Hematopoietic multipotent progenitor cell treated with erythropoietin and hydrocortisone succinate and interleukin-3 and kit ligand, for 6 days (in vitro differentiated cells): ENCODE data around the gene SLC25A51.
A peak's percentile ranks its signal among the peaks of the same experiment; 100 is the strongest.
"Not testable (repeated sequence)": the region's sequence is repeated elsewhere in the genome, so short reads cannot be mapped to it uniquely, and the experiment has no call there.

Experiments used
- DNase-seq: peaks from one replicate; pipeline ENCODE4 v3.0.0-alpha.2; 2015

Gene SLC25A51

GRCh38 chr9:37902796-37903646, 906 bp downstream of the SLC25A51 start:
- DNase-seq = peak; percentile 50

GRCh38 chr9:37902131-37902530, 1.8 kb downstream of the SLC25A51 start:
- DNase-seq = no peak

DNA sequence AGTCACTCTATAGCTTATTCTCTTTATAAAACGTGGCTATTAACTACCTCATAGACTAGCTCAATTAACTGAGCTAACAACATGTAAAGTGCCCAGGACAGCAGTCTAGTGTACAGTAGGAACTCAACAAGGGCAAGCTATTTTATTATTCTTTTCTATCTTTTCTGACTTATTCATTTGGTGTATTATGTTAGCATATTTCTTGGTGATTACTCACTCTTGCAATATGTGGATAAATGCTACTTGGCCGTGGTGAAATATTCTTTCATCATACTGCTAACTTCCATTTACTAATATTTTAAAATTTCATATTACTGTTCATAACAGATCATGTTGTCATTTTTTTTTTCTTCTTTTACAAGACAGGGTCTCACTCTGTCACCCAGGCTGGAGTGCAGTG, 4.9 kb downstream of the SLC25A51 start:
- DNase-seq = no peak

DNA sequence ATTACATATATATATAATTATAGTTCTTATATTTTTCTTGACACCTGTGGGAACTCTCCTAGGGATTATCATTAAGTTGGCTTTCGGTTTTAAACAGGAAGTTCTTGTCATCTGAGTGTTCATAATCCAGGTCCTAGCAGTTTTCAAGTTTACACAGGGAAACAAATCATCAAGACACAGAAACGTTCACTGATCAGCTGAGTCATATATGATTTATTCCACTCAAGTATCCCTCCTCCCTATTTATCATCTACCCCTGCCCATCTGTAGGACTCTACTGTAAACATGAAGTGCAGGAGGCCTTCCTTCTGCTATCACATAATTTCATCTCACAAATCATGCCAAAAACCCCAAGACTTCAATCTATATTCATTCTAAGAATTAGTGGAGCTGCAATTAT, 6.3 kb downstream of the SLC25A51 start:
- DNase-seq = no peak

DNA sequence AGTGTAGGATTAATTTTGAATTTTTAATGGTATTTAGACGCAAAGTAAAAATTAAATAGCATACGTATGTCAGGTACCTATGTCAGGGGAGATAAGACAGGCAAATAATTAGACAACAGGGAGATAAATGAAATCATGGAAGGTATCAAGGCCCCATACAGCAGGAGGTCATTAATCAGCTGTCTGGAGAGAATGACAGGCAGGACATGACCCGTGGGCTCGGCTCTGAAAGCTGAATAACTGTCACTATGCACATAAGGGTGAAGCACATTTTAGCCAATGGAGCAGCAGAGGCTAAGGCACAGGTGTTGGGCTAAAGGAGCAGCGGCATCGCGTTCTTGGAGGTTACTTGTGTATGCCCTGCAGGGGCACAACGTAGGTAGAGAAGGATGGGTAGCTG, 11.9 kb downstream of the SLC25A51 start:
- DNase-seq = no peak

DNA sequence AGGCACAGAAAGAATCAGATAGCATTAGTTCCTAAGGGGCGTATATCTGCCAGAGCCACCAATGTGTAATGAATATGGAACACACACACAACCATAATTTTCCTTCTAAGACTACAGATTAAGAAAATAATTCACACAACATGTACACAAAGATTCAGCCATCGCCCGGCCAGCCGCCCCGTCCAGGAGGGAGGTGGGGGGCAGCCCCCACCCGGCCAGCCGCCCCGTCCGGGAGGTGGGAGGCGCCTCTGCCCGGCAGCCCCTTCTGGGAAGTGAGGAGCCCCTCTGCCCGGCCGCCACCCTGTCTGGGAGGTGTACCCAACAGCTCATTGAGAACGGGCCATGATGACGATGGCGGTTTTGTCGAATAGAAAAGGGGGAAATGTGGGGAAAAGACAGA, 12.9 kb downstream of the SLC25A51 start:
- DNase-seq = not testable (repeated sequence)

GRCh38 chr9:37889536-37889935, 14.4 kb downstream of the SLC25A51 start:
- peak; percentile 66 for DNase-seq

GRCh38 chr9:37887977-37888583, 15.8 kb downstream of the SLC25A51 start:
- peak; percentile 38 for DNase-seq

- no peak for DNase-seq
Observed at GRCh38 chr9:37880916-37881479, 22.9 kb downstream of the SLC25A51 start.

DNA sequence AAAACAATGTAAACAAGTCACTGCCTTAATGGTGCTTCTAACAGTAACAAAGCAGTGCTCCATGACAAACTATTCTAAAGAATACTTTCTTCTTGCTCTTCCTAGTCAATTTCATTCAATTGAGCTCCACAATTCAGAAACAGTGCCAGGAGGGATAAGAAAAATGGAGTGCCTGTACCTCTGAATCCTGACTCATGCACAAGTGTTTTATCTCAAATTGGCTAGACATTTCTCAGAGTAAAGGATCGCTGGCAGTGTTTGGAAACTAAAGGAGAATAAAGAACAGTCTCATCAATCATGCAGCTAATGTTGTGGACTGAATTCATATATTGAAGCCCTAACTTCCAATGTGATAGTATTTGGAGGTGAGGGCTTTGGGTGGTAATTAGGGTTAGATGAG, 27.6 kb downstream of the SLC25A51 start:
- DNase-seq = no peak

DNA sequence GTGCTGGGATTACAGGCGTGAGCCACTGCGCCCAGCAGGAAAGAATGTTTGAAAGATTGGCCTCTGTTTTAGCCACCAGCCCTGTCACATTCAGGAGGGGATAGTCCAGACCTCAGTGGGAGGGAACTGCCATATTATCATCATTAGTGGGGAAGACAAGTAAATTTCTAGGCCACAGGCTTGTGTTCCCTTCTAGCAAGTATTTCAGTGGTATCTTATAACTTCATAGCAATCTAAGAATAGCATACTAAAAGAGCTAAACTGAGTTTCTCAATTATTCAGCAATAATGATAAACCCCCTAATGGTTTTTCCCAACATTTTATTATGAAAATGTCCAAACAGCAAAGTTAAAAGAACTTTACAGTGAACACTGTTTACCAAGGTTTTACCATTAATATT, 30.0 kb downstream of the SLC25A51 start:
- no peak for DNase-seq

DNA sequence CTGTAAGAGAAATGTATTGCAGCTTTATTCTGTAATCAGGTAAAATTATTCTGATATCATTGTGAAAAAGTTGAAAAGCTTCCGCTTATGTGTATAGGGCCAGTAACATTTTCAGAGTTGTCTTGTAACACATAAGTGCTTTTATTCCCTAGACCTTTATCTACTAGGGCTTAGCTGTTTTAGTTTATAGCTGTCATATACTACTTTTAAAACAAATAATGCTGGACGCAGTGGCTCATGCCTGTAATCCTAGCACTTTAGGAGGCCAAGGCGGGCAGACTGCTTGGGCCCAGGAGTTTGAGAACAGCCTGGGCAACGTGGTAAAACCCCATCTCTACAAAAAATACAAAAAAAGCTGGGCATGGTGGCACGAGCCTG, 33.1 kb downstream of the SLC25A51 start:
- no peak for DNase-seq

DNA sequence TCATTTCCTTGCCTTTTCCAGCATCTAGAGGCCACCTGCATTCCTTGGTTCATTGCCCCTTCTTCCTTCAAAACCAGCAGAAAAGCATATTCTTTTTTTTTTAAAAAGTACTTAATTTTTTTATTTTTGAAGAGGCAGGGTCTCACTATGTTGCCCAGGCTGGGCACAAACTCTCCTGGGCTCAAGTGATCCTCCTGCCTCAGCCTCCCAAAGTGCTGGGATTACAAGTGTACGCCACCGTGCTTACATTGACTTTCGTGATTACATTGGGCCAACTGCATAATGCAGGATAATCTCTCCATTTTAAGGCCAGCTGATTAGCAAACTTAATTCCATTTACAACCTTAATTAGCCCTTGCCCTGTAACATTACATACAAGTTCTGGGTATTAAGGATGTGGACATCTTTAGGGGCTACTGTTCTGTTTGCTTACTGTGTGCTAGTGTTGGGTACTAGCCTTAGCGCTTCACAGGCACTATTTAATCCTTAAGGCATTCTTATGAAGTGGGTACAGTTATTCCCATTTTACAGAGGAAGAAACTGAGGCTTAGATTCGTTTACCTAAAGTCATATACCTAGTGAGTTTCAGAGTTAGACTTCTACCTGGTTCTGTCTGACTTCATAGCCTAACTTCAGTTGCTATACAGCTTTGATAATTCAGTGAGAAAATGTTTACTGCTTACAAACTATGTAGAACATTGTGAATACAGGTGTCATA, 33.7 kb downstream of the SLC25A51 start:
- no peak for DNase-seq

- DNase-seq = no peak
Observed at GRCh38 chr9:37862530-37862929, 41.4 kb downstream of the SLC25A51 start.

DNA sequence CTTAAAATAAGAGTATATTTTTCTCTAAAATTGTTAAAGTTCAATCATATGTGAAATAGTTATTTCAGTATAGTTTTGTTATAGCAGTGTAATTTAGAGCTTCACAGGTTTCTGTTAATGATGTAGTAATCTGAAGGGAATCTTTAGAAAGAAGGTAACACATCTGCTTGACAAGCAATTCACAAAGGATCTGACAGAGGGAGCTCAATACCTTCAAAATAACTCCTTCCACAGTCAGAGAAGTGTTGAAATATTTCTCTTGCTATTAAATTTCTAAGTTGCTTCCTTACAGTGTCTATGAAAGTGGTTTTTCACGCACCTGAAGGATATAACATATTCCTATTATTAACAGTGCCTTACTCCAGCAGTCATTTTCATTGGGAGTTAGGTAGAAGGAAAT, 44.9 kb downstream of the SLC25A51 start:
- peak; percentile 45 for DNase-seq

GRCh38 chr9:37856551-37856950, 47.4 kb downstream of the SLC25A51 start:
- no peak for DNase-seq

GRCh38 chr9:37852222-37852621, 51.7 kb downstream of the SLC25A51 start:
- no peak for DNase-seq

GRCh38 chr9:37840560-37841194, 63.2 kb downstream of the SLC25A51 start:
- DNase-seq = peak; percentile 43

- DNase-seq = peak; percentile 74
Observed at GRCh38 chr9:37839496-37840461, 64.1 kb downstream of the SLC25A51 start.
